NT2/D1 (cell line): ENCODE measurements around the gene CEP162.

ENCODE experiments used
- YY1 ChIP-seq: IDR thresholded peaks from 2 replicates; pipeline ENCODE4 v1.6.1; 2011; ENCODE audit not compliant: insufficient read length, insufficient read depth
- ZNF274 ChIP-seq: IDR thresholded peaks from 2 replicates; pipeline ENCODE4 v1.6.1; 2011; ENCODE audit warnings: mild to moderate bottlenecking, low read depth, low read length

DNA sequence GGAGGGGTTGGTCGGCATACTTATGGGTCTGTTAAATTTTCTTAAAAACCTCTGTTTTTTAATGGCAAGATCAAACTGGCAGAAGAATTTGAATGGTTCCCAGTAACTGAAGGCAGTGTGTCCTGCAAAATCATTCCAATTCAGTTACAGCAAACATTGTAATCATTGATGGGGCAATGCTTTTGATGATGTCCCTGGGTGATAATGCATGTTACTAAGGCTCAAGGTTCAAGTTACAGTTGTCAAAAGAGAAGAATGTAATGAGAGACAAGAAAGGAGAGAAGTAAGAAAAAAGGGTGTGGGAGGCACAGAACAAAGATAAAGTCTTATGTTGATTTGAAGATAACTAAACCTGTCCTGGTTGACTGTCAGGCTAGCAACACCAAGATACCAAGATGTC is 54.9 kb downstream of the CEP162 start:
- TF ChIP-seq ZNF274: no peak
- TF ChIP-seq YY1: no peak
